ENCODE data around the gene SLC35A2.

GRCh38 chrX:48905090-48905790, 6.2 kb downstream of the SLC35A2 start:
- TF ChIP-seq CTCF (IDR thresholded peaks at IDR 0.05; ENCODE audit: poor library complexity) (no peak), EZH2phosphoT487 (IDR thresholded peaks at IDR 0.05; ENCODE audit: low read depth, severe bottlenecking, unreplicated experiment) (no peak)
